Measurements from ENCODE around the gene PARD6G.

- TF ChIP-seq EZH2 (IDR thresholded peaks at IDR 0.05; ENCODE audit: insufficient read depth, low read length) (no peak), CTCF (IDR thresholded peaks at IDR 0.05; ENCODE audit: insufficient read depth, low read depth, low read length) (no peak)
Measured at GRCh38 chr18:80130555-80130954, 116.8 kb downstream of the PARD6G start.

Data from astrocyte (in vitro differentiated cells and primary cell).